Measurements from ENCODE around the gene TFB1M. TPM values are rescaled to one million over a fixed set of nuclear protein-coding genes. Genes with fewer than 3 reads are reported as not detected.

TFB1M gene
- total RNA-seq, 4 donors from 2014 or later, result 3.2 to 43.4 (median 16.5) TPM

DNA sequence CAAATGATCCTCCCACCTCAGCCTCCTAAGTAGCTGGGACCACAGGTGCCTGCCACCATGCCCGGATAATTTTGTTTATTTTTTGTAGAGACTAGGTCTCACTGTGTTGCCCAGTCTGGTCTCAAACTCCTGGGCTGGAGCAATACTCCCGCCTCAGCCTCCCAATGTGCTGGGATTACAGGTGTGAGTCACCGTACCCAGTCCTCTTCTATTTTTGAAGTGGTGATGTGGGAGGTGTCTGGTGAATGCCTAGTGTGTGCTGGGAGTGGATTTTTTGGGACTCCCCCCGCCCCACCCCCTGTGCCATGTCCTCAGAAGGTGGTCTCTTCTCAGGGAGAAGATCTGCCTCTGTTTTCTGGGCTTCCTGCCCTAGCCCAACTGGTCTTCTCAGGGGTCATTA lies 98.4 kb downstream of the TFB1M start:
- no peaks in the 10 kb centered on the region for H3K4me1 ChIP-seq
- no peak overlapping the region for H3K27ac ChIP-seq
- no peaks in the 10 kb centered on the region for H3K36me3 ChIP-seq
- in situ Hi-C loops (cut with MboI; ENCODE audit: low pct_ligation_motif_present in 1 of 4, low pct_unique_long_range_greater_than_20kb in 1 of 4, low sequenced_read_pairs in 3 of 4), result no loop called here
- no peaks in the 10 kb centered on the region for H3K9me3 ChIP-seq
- WGBS, 2 donors (ENCODE audit: low coverage in 1 of 2), result 78% methylated on average over 4 of the region's 4 CpGs; no CpG with 5 or more reads in 1 of the 2 donors
- no peak overlapping the region for H3K4me3 ChIP-seq
- TF ChIP-seq POLR2AphosphoS5 (IDR thresholded peaks at IDR 0.05) (no peak), POLR2A (IDR thresholded peaks at IDR 0.05) (no peak), EP300 (IDR thresholded peaks at IDR 0.05; ENCODE audit: low read depth) (no peak)
- TF ChIP-seq, protein P1, sequence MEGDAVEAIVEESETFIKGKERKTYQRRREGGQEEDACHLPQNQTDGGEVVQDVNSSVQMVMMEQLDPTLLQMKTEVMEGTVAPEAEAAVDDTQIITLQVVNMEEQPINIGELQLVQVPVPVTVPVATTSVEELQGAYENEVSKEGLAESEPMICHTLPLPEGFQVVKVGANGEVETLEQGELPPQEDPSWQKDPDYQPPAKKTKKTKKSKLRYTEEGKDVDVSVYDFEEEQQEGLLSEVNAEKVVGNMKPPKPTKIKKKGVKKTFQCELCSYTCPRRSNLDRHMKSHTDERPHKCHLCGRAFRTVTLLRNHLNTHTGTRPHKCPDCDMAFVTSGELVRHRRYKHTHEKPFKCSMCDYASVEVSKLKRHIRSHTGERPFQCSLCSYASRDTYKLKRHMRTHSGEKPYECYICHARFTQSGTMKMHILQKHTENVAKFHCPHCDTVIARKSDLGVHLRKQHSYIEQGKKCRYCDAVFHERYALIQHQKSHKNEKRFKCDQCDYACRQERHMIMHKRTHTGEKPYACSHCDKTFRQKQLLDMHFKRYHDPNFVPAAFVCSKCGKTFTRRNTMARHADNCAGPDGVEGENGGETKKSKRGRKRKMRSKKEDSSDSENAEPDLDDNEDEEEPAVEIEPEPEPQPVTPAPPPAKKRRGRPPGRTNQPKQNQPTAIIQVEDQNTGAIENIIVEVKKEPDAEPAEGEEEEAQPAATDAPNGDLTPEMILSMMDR (IDR thresholded peaks at IDR 0.05), result no peak
- DNase-seq, result no peak
- no peaks in the 10 kb centered on the region for H3K27me3 ChIP-seq
- intact Hi-C loops (cut with DNase I; ENCODE audit: low total_unique reads), result no loop called here

DNA sequence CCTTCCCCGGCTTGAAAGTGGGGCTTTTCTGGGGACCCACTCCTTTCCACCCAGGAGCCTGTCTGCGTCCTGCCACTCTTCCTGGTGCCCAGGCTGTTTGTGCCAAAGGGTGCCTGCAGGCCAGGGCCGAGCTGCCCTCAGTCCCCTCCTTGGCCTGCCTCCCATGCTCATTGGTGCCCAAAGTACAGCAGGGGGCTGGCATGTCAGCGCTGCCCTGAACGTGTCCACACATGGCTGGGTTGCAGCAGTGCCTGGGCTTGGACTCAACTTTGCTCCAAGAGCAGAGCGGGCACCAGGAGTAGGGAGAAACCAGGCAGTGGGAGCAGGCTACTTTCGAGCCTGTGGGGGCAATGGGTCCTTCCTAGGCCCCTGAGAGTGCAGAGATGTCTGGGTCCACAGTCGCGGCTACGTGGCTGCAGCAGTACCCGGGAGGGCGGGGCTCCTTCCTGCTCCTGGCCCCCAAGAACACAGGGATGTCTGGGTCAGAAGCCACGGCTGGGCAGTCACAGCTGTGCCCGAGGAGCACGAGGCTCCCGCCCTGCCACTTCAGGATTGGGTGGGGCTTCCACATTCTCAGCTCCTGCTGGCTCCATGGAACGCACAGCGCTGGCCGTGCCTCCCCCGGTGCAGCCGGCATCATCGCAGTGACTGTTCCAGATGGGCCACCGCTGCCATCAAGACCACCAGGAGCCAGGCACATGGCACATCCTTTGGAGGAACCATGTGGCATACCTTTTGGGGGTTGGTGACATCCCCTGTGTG lies 100.5 kb downstream of the TFB1M start:
- Histone ChIP-seq H3K27me3 (no peaks in the 10 kb centered on the region), H3K9me3 (no peaks in the 10 kb centered on the region), H3K36me3 (no peaks in the 10 kb centered on the region), H3K4me3 (no peak overlapping the region), H3K4me1 (no peaks in the 10 kb centered on the region), H3K27ac (no peak overlapping the region)
- TF ChIP-seq, protein P1 (IDR thresholded peaks at IDR 0.05), result no peak
- TF ChIP-seq POLR2A (IDR thresholded peaks at IDR 0.05) (no peak), POLR2AphosphoS5 (IDR thresholded peaks at IDR 0.05) (no peak), EP300 (IDR thresholded peaks at IDR 0.05; ENCODE audit: low read depth) (no peak)
- in situ Hi-C loops (cut with MboI; ENCODE audit: low pct_ligation_motif_present in 1 of 4, low pct_unique_long_range_greater_than_20kb in 1 of 4, low sequenced_read_pairs in 3 of 4), result no loop called here
- DNase-seq, result no peak
- intact Hi-C loops (cut with DNase I; ENCODE audit: low total_unique reads), result no loop called here
- 84 to 95% methylated on average over 3 to 16 of the region's 23 CpGs for WGBS, 2 donors (ENCODE audit: low coverage in 1 of 2)

DNA sequence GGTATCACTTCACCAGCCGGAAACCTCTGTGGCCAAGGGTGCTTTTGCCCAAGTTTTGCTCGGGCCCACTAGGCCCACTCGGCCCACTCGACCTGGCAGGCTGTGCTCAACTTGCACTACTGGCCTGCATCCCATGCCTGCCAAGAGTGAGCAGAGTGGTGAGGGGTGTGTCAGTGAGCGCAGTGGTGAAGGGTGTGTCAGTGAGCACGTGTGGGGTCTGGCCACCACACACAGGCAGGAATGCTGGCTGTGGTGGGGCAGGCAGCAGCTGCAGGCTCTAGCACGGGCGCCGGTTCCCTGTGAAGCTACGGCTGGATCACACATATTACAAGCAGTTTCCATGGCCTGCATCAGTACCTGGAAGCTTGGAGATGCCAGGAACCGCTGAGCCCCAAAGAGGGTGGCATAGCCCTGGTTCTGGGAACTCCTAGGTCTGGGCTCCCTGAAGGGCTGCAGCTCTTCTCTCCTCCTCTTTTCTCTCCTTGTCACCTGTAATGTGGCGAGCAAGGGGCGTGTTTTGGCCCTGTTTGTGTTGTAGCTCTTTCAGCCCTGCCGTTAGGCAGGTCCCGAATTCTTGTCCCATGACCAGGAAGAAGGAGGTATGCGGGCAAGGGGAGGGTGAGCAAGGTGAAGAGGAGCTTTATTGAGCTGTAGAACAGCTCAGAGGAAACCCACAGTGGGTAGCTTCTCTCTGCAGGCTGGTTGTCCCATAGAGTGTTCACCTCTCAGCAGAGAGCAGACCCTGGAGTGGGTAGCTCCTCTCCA lies 101.5 kb downstream of the TFB1M start:
- no peaks in the 10 kb centered on the region for H3K4me1 ChIP-seq
- TF ChIP-seq EP300 (IDR thresholded peaks at IDR 0.05; ENCODE audit: low read depth), result no peak
- 87 to 100% methylated on average over 4 to 16 of the region's 16 CpGs for WGBS, 2 donors (ENCODE audit: low coverage in 1 of 2)
- in situ Hi-C loops (cut with MboI; ENCODE audit: low pct_ligation_motif_present in 1 of 4, low pct_unique_long_range_greater_than_20kb in 1 of 4, low sequenced_read_pairs in 3 of 4), result no loop called here
- no peak overlapping the region for H3K27ac ChIP-seq
- no peaks in the 10 kb centered on the region for H3K9me3 ChIP-seq
- no peak overlapping the region for H3K4me3 ChIP-seq
- DNase-seq, result no peak
- H3K27me3 ChIP-seq, result no peaks in the 10 kb centered on the region
- intact Hi-C loops (cut with DNase I; ENCODE audit: low total_unique reads), result no loop called here
- H3K36me3 ChIP-seq, result no peaks in the 10 kb centered on the region

DNA sequence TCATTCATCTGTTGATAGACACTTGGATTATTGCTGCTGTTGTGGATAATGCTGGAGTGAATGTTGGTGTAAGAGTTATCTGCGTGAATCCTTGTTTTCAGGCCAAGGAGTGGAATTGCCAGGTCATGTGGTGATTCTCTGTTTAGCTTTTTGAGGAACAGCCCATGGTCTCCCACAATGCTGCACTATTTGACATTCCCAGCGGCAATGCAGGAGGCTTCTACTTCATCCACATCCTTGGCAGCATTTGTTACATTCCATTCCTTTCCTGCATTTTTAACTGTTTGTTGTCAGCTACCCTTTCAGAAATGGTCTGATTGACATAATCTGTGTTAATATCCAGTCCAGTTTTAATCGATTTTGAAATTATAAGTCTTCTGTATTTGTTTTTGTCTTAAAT lies 102.2 kb downstream of the TFB1M start:
- H3K27me3 ChIP-seq, result no peaks in the 10 kb centered on the region
- TF ChIP-seq POLR2A (IDR thresholded peaks at IDR 0.05) (no peak), POLR2AphosphoS5 (IDR thresholded peaks at IDR 0.05) (no peak), EP300 (IDR thresholded peaks at IDR 0.05; ENCODE audit: low read depth) (no peak)
- TF ChIP-seq, protein P1 (IDR thresholded peaks at IDR 0.05), result no peak
- intact Hi-C loops (cut with DNase I; ENCODE audit: low total_unique reads) (no loop called here), in situ Hi-C loops (cut with MboI; ENCODE audit: low pct_ligation_motif_present in 1 of 4, low pct_unique_long_range_greater_than_20kb in 1 of 4, low sequenced_read_pairs in 3 of 4) (no loop called here)
- no peaks in the 10 kb centered on the region for H3K36me3 ChIP-seq
- 79 to 94% methylated on average over 3 of the region's 3 CpGs for WGBS, 2 donors (ENCODE audit: low coverage in 1 of 2)
- H3K4me3 ChIP-seq, result no peak overlapping the region
- H3K4me1 ChIP-seq, result no peaks in the 10 kb centered on the region
- no peak for DNase-seq
- H3K9me3 ChIP-seq, result no peaks in the 10 kb centered on the region
- H3K27ac ChIP-seq, result no peak overlapping the region

Data from transverse colon (tissue), 4 donors.